A549 (cell line): ENCODE measurements around the gene ADCY7. TPM values are rescaled to one million over a fixed set of nuclear protein-coding genes. Genes with fewer than 3 reads are reported as not detected.

Source experiments
- ATAC-seq, 2 experiments: fragments of 200-7000 bp in 1 of 2; fragments of >200 bp in 1 of 2; cut with Nextera tagmentation in 1 of 2; cut with Tn5 transposase in 1 of 2; 3 replicates each; pipeline versions ENCODE4 v1.8.0 to v1.9.1; 2018 to 2020; ENCODE audit warnings: mild to moderate bottlenecking in 1 of 2, moderate library complexity in 1 of 2
- CTCF ChIA-PET: fragments of 300-600 bp; sonication (Branson Sonifier 250); formaldehyde crosslinking; extraction: SDS; loops from one replicate; lab custom pipeline; 2021; ENCODE audit warnings: antibody characterized with exemption, inconsistent platforms; lab: Yijun Ruan, JAX
- POLR2A ChIA-PET: fragments of 350-600 bp; formaldehyde crosslinking; extraction: SDS; loops from one replicate; lab custom pipeline; 2021; ENCODE audit warnings: antibody characterized with exemption, inconsistent platforms; lab: Yijun Ruan, JAX
- DNase-seq, 2 experiments: peaks; one replicate each; pipeline versions ENCODE4 v3.0.0 to v3.0.0-alpha.2; 2011 to 2016; ENCODE audit warnings: low read depth in 1 of 2, low spot score in 1 of 2
- FAIRE-seq: peaks from 2 replicates; lab custom pipeline; 2011; peaks lifted over from hg19 to GRCh38; lab: Jason Lieb, UNC
- H3K27ac ChIP-seq, 2 experiments: fragments of >200 bp; sonication (Bioruptor Twin); formaldehyde crosslinking; 3 replicates each; pipeline ENCODE4 v1.5.1; 2016 to 2017
- H3K4me1 ChIP-seq: fragments of >200 bp; sonication (Bioruptor Twin); formaldehyde crosslinking; 3 replicates; pipeline ENCODE4 v1.6.1; 2016
- H3K4me2 ChIP-seq: fragments of >200 bp; sonication (Bioruptor Twin); formaldehyde crosslinking; 3 replicates; pipeline ENCODE4 v1.6.1; 2016
- H3K4me3 ChIP-seq: fragments of >200 bp; sonication (Bioruptor Twin); formaldehyde crosslinking; 3 replicates; pipeline ENCODE4 v1.5.1; 2016
- H3K9me3 ChIP-seq: fragments of >200 bp; sonication (Bioruptor Twin); formaldehyde crosslinking; 3 replicates; pipeline ENCODE4 v1.6.1; 2016
- BHLHE40 ChIP-seq: IDR thresholded peaks from 2 replicates; pipeline ENCODE4 v1.6.1; 2012; ENCODE audit warnings: low read depth, low read length, inconsistent platforms
- CBX8 ChIP-seq: fragments of 200-600 bp; sonication (generic); IDR thresholded peaks from 2 replicates; pipeline ENCODE4 v1.6.1; 2016
- CHD2 ChIP-seq: fragments of 150-350 bp; IDR thresholded peaks from 2 replicates; pipeline ENCODE4 v1.6.1; 2014; ENCODE audit warnings: low read length; ENCODE audit not compliant: partially characterized antibody
- CHD4 ChIP-seq: fragments of 200-600 bp; sonication (generic); IDR thresholded peaks from 2 replicates; pipeline ENCODE4 v1.6.1; 2016; ENCODE audit warnings: antibody characterized with exemption, mild to moderate bottlenecking, borderline replicate concordance
- EP300 ChIP-seq, 2 experiments: fragments of >200 bp; sonication (Bioruptor Twin); formaldehyde crosslinking; IDR thresholded peaks; 2 replicates in 1 of 2; 3 replicates in 1 of 2; pipeline ENCODE4 v1.6.1; 2016 to 2017
- FOSB ChIP-seq: fragments of 250-450 bp; sonication (Bioruptor Pico); IDR thresholded peaks from 2 replicates; pipeline ENCODE4 v1.5.0; 2020; ENCODE audit warnings: mild to moderate bottlenecking, moderate library complexity
- FOSL2 ChIP-seq, 2 experiments: fragments of 450-650 bp in 1 of 2; fragments of >200 bp in 1 of 2; sonication (Bioruptor Twin) in 1 of 2; formaldehyde crosslinking; IDR thresholded peaks; 2 replicates each; pipeline versions ENCODE4 v1.5.0 to v1.6.1; 2016 to 2020; ENCODE audit warnings: mild to moderate bottlenecking in 1 of 2, moderate library complexity in 1 of 2
- HEYL ChIP-seq: fragments of 250-450 bp; sonication (Bioruptor Pico); IDR thresholded peaks from 2 replicates; pipeline ENCODE4 v1.8.0; 2021; ENCODE audit warnings: mild to moderate bottlenecking, moderate library complexity
- HOXB5 ChIP-seq: fragments of 250-450 bp; sonication (Bioruptor Pico); IDR thresholded peaks from 2 replicates; pipeline ENCODE4 v1.5.0; 2020; ENCODE audit warnings: mild to moderate bottlenecking, moderate library complexity
- JUNB ChIP-seq: fragments of >200 bp; sonication (Bioruptor Twin); formaldehyde crosslinking; IDR thresholded peaks from 2 replicates; pipeline ENCODE4 v1.6.1; 2016
- KDM1A ChIP-seq: fragments of 200-600 bp; sonication (generic); IDR thresholded peaks from 2 replicates; pipeline ENCODE4 v1.6.1; 2016; ENCODE audit warnings: low read depth, mild to moderate bottlenecking
- MAFK ChIP-seq: fragments of 450-650 bp; IDR thresholded peaks from 2 replicates; pipeline ENCODE4 v1.6.1; 2014; ENCODE audit not compliant: partially characterized antibody
- NFE2L2 ChIP-seq: fragments of 150-350 bp; conservative IDR thresholded peaks from 2 replicates; pipeline ENCODE4 v1.6.1; 2014; ENCODE audit warnings: low read length
- POLR2A ChIP-seq: IDR thresholded peaks from 2 replicates; pipeline ENCODE4 v1.6.1; 2012; ENCODE audit warnings: mild to moderate bottlenecking, low read length
- RAD21 ChIP-seq, 2 experiments: fragments of >200 bp in 1 of 2; sonication (Bioruptor Twin) in 1 of 2; formaldehyde crosslinking in 1 of 2; IDR thresholded peaks in 1 of 2; conservative IDR thresholded peaks in 1 of 2; 2 replicates in 1 of 2; 3 replicates in 1 of 2; pipeline ENCODE4 v1.6.1; 2012 to 2018; ENCODE audit warnings: inconsistent platforms in 1 of 2
- RARB ChIP-seq: fragments of 250-450 bp; sonication (Bioruptor Pico); IDR thresholded peaks from 2 replicates; pipeline ENCODE4 v1.8.0; 2021; ENCODE audit warnings: mild to moderate bottlenecking, moderate library complexity
- RFX5 ChIP-seq: fragments of 450-650 bp; IDR thresholded peaks from 2 replicates; pipeline ENCODE4 v1.7.1; 2014; ENCODE audit warnings: antibody characterized with exemption, mild to moderate bottlenecking, moderate library complexity
- RNF2 ChIP-seq: fragments of 200-600 bp; sonication (generic); IDR thresholded peaks from 2 replicates; pipeline ENCODE4 v1.6.1; 2016; ENCODE audit warnings: low read depth, mild to moderate bottlenecking, antibody characterized with exemption, moderate library complexity, borderline replicate concordance
- TP53 ChIP-seq: fragments of 250-450 bp; sonication (Bioruptor Pico); IDR thresholded peaks from 2 replicates; pipeline ENCODE4 v1.5.0; 2021; ENCODE audit warnings: mild to moderate bottlenecking, moderate library complexity
- ZC3H11A ChIP-seq: fragments of 450-650 bp; IDR thresholded peaks from 2 replicates; pipeline ENCODE4 v1.6.1; 2014; ENCODE audit warnings: antibody characterized with exemption, mild to moderate bottlenecking
- WGBS: methylation state at CpG from one replicate; pipeline ENCODE4 v1.1.6; 2017; ENCODE audit errors: missing lambda C conversion rate; 5-methylcytosine and 5-hydroxymethylcytosine counted together
- polyA plus RNA-seq, 4 experiments: library from polyadenylated mRNA; depleted of rRNA in 3 of 4; stranded (reverse); fragments of >200 nt; fragmentation: RNase III in 1 of 4; extraction: RNeasy Plus Mini Kit Qiagen cat#74134 plus additional on column Dnase treatment in 1 of 4; gene quantifications; 2 replicates in 3 of 4; 3 replicates in 1 of 4; pipeline ENCODE4 v1.2.3, GENCODE V29; 2011 to 2017
- TF ChIP-seq, protein P1 (sequence below): fragments of 450-650 bp; IDR thresholded peaks from 2 replicates; pipeline ENCODE4 v1.6.1; 2014; ENCODE audit warnings: antibody characterized with exemption
- TF ChIP-seq, protein P2 (sequence below): fragments of 150-350 bp; IDR thresholded peaks from 2 replicates; pipeline ENCODE4 v1.6.1; 2014; ENCODE audit warnings: low read depth, mild to moderate bottlenecking, low read length
- TF ChIP-seq, protein P3 (sequence below): fragments of >200 bp; sonication (Bioruptor Twin); formaldehyde crosslinking; IDR thresholded peaks from 3 replicates; pipeline ENCODE4 v1.6.1; 2016

The ADCY7 gene
- polyA plus RNA-seq, 2 of the 4 experiments (the other 2 are of a cell fraction), result 10.5 to 18.7 TPM

DNA sequence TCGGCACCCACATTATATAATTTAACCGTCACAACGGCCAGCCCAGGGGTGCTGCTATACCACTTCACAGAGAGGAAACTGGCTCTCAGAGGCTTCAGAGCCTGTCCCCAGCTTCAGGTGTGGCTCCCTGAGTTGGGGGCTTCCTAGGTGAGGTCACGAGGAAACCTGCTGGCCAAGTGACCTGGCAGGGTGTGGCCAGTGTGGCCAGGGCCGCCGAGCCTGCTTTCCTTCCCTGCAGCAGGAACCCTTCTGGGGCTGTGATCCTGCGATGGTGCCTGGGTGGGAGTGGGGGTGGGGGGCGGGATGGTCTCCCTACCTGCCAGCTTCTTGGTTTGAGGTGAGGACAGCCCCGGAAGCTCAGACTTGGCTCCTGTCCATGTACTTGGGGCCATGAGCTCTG lies 39.9 kb downstream of the ADCY7 start:
- ChIA-PET CTCF (interaction anchor here (1.1 to 1.5 kb wide), 2 partner anchors 96 to 359 kb away, joined by 4 read pairs; no protein-coding TSS in a partner anchor), POLR2A (no interaction called here)
- no peaks in the 10 kb centered on the region for H3K9me3 ChIP-seq
- TF ChIP-seq FOSL2 (IDR thresholded peaks at IDR 0.05) (no peak), FOSL2 (CRISPR knock-in tag; IDR thresholded peaks at IDR 0.05) (no peak), POLR2A (no peak), TP53 (CRISPR knock-in tag) (no peak), MAFK (no peak), ZC3H11A (no peak), RARB (CRISPR knock-in tag) (no peak), KDM1A (no peak), CHD2 (no peak), RFX5 (no peak), EP300 (IDR thresholded peaks at IDR 0.05) (no peak), NFE2L2 (no peak), HOXB5 (no peak), RAD21 (conservative IDR thresholded peaks at IDR 0.05 in 1 of 2, IDR thresholded peaks at IDR 0.05 in 1 of 2) (no peak), HEYL (no peak), CHD4 (no peak), BHLHE40 (no peak), FOSB (CRISPR knock-in tag) (no peak)
- TF ChIP-seq, protein P1, sequence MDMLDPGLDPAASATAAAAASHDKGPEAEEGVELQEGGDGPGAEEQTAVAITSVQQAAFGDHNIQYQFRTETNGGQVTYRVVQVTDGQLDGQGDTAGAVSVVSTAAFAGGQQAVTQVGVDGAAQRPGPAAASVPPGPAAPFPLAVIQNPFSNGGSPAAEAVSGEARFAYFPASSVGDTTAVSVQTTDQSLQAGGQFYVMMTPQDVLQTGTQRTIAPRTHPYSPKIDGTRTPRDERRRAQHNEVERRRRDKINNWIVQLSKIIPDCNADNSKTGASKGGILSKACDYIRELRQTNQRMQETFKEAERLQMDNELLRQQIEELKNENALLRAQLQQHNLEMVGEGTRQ, result no peak
- TF ChIP-seq, all 56 proteins: peak for 0
- H3K4me1 ChIP-seq, result peaks cover 19% of the 10 kb centered on the region
- FAIRE-seq (no peak), ATAC-seq (no peak), DNase-seq (no peak)
- H3K4me2 ChIP-seq, result no peak overlapping the region
- H3K4me3 ChIP-seq, result no peak overlapping the region
- 82% methylated on average over 4 of the region's 9 CpGs for WGBS
- H3K27ac ChIP-seq, result no peak overlapping the region

- Histone ChIP-seq H3K4me3 (no peak overlapping the region), H3K4me2 (no peak overlapping the region), H3K4me1 (no peaks in the 10 kb centered on the region)
- DNase-seq (no peak), ATAC-seq (peak in 1 of 2 experiments; percentile 2; a peak in 1 of 6 replicates), FAIRE-seq (no peak)
- POLR2A ChIA-PET, result no interaction called here
- WGBS, result 85% methylated on average over 12 of the region's 18 CpGs
- CTCF ChIA-PET, result interaction anchor here (1.3 to 1.7 kb wide), 3 partner anchors 46 to 97 kb away, joined by 3 to 6 read pairs (median 4); no protein-coding TSS in a partner anchor
- TF ChIP-seq, protein P2, sequence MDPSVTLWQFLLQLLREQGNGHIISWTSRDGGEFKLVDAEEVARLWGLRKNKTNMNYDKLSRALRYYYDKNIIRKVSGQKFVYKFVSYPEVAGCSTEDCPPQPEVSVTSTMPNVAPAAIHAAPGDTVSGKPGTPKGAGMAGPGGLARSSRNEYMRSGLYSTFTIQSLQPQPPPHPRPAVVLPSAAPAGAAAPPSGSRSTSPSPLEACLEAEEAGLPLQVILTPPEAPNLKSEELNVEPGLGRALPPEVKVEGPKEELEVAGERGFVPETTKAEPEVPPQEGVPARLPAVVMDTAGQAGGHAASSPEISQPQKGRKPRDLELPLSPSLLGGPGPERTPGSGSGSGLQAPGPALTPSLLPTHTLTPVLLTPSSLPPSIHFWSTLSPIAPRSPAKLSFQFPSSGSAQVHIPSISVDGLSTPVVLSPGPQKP, result no peak
- no peak for TF ChIP-seq JUNB
- TF ChIP-seq, all 56 proteins: peak for 0
- Histone ChIP-seq H3K9me3 (no peaks in the 10 kb centered on the region), H3K27ac (no peak overlapping the region; a peak in 1 of 6 replicates)
Measured at GRCh38 chr16:50308237-50308965, 42.0 kb downstream of the ADCY7 start.

DNA sequence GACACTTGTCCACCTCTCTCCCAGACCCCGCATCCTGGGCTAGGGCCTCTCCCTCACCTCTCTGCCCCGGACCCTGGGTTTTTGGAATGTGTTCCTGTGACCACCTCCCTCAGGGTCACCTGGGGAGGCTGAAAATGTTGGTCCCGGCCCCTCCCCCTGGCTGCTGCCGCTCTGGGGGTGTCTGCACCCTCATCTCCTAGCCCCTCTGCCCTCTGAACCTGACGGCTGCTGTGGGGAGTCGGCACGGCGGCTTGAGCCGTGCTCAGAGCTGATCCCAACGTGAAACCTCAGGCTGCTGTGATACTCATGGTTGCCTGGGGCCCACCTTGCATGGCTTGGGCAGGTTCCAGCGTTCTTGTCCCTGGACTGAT lies 42.8 kb downstream of the ADCY7 start:
- no peaks in the 10 kb centered on the region for H3K9me3 ChIP-seq
- H3K4me2 ChIP-seq, result no peak overlapping the region
- ChIA-PET POLR2A (no interaction called here), CTCF (interaction anchor here (1.7 kb wide), 1 partner anchor 46 kb away, joined by 6 read pairs; no protein-coding TSS in a partner anchor)
- H3K27ac ChIP-seq, result no peak overlapping the region
- no peak for FAIRE-seq
- TF ChIP-seq TP53 (CRISPR knock-in tag) (no peak), RNF2 (no peak), CBX8 (no peak)
- TF ChIP-seq, protein P3, sequence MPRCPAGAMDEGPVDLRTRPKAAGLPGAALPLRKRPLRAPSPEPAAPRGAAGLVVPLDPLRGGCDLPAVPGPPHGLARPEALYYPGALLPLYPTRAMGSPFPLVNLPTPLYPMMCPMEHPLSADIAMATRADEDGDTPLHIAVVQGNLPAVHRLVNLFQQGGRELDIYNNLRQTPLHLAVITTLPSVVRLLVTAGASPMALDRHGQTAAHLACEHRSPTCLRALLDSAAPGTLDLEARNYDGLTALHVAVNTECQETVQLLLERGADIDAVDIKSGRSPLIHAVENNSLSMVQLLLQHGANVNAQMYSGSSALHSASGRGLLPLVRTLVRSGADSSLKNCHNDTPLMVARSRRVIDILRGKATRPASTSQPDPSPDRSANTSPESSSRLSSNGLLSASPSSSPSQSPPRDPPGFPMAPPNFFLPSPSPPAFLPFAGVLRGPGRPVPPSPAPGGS, result no peak
- TF ChIP-seq, all 56 proteins: peak for 0
- no peaks in the 10 kb centered on the region for H3K4me1 ChIP-seq
- H3K4me3 ChIP-seq, result no peak overlapping the region
- DNase-seq (no peak), ATAC-seq (peak; percentile 1 to 2; a peak in 1 of 6 replicates)
- WGBS, result 88% methylated on average over 11 of the region's 11 CpGs
